ENCODE results near the gene ARHGAP5.

DNA sequence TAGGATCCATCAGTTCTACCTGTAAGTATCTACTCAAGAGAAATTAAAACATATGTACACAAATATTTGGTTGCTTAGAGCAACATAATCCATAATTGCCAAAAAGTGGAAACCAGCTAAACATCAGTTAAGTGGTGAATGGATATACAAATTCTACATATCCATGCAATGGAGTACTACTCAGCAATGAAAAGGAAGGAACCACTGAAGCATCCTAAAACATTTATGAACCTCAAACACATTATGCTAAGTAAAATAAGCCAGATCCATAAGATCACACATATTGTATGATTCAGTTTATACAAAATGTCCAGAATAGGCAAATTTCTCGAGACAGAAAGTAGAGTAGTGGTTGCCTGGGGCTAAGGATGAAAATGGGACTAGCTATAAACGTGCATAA is 8.4 kb upstream of the ARHGAP5 start:
- TF ChIP-seq, protein P1, sequence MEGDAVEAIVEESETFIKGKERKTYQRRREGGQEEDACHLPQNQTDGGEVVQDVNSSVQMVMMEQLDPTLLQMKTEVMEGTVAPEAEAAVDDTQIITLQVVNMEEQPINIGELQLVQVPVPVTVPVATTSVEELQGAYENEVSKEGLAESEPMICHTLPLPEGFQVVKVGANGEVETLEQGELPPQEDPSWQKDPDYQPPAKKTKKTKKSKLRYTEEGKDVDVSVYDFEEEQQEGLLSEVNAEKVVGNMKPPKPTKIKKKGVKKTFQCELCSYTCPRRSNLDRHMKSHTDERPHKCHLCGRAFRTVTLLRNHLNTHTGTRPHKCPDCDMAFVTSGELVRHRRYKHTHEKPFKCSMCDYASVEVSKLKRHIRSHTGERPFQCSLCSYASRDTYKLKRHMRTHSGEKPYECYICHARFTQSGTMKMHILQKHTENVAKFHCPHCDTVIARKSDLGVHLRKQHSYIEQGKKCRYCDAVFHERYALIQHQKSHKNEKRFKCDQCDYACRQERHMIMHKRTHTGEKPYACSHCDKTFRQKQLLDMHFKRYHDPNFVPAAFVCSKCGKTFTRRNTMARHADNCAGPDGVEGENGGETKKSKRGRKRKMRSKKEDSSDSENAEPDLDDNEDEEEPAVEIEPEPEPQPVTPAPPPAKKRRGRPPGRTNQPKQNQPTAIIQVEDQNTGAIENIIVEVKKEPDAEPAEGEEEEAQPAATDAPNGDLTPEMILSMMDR (IDR thresholded peaks at IDR 0.05): no peak
- TF ChIP-seq POLR2A (IDR thresholded peaks at IDR 0.05): no peak
